NCI-H69 (cell line): ENCODE results near the gene TGFBR1.

ENCODE experiments used
- DNase-seq: peaks from one replicate; lab custom pipeline; 2025; lab: John Stamatoyannopoulos, UW

Gene TGFBR1

DNA sequence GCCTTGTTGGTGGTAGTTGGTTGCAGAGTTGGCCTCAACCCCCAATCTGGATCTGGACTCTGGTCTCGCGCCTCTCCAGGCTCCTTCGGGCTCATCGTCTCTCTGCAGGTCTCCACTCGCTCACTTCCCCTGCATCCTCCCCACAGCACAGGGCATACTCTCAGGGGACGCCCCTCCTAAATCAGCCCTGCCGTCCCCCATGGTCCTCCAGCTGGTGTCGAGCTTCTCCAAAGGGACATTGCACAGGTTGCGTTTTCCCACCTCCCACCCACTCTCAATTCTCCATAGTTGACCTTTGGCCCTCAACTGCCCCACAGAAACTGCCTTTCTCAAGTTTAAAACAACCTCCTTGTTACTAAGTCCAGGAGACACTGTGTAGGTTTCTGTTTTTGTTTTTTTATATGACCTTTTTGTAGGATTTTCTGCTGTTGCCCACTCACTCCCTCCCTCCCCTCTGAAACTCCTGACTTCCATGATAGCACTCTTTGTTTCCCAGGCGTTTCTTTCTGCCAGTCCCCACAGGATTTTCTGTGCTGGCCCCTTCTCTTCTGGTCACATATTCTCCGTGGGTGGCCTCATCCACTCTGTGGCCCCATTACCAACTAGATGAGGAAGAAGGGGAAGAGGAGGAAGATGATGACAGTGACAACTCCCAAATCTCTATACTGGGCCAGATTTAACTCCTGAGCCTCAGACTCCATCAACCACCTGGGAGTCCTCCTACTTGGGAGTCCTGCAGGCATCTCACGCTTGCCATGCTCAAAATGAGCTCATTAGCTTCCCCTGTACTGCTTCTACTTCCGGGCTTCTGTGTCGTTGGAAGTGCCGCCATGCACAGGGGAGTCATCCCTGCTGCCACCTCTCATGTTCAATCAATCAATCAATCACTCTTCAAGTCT is 66.6 kb downstream of the TGFBR1 start:
- peak; percentile 70 for DNase-seq

DNA sequence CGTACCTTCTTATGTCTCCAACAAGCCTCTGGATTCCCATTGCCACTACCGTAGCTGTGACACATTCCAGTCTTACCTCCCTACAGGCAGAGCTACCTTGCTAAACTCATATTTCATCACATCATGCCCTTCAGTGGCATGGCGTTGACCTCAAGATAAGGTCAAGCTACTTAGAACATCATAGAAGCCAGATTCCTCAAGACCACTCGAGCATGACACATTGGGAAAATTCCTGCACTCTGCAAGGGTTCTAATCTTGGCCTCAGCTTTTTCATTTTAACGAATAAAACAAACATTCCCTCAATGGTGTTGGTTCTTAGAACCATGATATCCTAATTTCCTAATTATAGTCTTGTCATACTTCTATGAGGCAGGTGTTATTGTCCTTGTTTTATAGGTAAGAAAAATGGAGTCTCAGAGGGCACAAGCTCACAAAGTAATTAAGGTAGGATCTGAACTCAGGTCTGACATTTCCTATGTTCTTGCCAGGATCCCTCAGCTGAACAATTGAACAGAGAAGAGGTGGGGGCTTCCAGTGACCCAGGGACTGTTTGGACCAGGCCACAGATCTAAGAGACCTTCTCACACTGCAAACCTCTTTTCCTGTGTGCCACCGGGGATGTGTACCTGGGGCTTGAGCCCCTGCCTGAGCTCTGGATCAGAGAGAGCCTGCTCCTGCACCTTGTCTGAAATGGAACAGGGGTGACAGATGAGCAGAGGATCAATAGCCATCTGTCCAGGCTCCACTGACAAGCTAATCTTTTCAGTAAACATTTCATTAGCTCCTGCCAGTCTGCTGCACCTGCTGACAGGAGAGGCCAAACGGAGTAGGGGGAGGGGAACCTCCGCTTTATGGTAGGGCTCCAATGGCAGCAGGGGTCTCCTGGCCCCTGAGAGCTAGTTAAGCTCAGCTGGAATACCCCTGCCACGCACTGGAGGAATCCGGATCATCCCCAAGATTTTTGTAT is 67.5 kb downstream of the TGFBR1 start:
- peak; percentile 96 for DNase-seq

DNA sequence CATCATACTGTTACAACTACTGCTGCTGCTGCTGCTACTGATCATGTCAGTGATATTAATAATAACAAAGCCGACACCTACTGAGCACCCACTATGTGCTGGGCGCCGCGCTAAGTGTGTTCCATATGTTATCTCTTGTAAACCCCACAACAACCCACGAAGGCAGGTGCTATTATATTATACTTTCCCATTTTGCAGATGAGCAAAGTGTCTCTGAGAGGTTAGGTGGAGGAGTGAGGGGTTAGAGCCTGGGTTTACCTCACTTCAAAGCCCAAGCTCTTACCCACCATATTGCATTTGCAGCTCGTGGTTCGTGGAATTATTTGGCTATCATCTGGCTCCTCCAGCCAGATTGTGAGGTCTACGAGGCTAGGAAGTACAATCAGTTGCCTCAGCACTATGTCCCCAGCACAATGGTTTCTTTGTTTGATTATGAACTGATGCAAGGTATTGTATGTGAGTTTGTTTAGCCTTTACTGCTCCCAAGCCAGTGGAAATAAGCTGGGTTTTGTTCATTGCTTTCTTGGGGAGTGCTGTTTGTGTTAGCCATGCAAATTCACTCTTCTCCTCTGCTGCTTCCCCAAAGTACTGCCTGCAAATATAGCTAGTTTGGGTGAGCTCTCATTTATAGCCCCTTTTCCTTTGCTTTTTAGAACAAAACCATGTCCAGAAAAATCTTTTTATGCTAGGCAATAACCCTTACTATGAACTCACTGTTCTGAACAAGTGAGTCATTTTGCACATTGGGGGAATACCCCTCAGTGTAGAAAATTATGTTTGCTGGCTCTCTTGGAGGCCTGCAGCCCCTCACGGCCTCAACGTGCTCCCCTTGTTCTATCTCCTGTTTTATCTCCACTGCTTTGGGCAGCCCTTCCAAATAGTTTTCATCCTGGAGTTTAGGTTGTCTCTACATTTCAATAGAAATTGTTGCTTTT is 68.9 kb downstream of the TGFBR1 start:
- DNase-seq: peak; percentile 82

DNA sequence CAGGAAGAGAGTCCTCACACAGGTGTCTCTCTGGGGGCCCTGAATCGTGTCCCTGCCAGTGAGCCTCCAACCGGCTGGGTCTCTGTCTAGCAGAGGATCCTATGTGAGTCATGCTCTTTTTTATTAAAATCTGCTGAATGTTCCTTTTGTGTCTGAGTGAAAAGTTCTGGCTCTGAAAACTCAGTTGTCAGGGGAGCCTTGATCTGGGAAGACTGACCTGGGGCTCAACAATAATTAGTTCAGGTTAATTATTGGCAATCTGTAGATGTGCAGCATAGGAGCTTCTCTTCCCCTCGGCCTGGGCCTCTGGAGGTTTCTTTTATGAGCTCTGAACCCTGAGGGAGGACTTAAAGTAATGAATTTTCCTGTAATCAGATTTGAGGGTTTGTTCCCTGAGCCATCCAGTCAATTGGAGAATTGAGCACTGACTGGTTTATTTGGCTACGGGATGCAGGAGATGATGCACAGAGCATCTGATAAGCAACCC is 71.7 kb downstream of the TGFBR1 start:
- peak; percentile 60 for DNase-seq

DNA sequence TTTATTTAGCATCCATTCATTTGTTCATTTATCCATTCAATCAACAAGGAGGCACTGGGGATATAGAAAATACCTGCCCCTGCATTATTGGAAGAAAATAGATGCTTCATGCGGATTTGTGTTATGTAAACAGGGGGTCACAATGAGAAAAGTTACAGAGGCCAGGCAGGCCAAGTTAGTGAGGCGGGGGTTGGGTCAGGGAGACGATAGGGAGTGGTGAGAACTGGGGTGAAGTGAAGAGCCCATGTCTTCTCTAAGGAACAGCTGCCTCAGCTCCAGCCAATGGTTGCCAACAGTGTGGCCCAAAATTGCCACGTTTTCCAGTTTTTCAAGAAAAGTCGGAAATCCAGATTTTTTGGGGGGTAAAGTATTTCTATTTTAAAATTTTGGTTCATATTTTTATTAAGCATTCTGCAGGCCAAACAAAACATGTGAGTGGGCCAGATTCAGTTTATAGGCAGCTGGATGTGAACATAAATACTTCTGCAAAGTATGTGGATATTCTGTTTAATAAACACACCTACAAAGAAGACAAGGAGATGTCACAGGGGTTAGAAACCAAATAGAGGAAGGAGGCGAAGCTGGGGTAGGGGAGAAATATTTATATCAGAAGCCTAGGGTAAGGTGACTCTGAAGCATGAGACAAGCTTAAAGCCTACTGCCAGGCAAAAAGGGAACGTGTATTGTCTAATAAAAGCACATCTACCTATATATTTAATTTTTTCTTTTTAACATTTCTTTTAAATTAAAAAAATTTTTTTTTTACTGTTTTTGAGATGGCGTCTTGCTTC is 72.9 kb downstream of the TGFBR1 start:
- no peak for DNase-seq

DNA sequence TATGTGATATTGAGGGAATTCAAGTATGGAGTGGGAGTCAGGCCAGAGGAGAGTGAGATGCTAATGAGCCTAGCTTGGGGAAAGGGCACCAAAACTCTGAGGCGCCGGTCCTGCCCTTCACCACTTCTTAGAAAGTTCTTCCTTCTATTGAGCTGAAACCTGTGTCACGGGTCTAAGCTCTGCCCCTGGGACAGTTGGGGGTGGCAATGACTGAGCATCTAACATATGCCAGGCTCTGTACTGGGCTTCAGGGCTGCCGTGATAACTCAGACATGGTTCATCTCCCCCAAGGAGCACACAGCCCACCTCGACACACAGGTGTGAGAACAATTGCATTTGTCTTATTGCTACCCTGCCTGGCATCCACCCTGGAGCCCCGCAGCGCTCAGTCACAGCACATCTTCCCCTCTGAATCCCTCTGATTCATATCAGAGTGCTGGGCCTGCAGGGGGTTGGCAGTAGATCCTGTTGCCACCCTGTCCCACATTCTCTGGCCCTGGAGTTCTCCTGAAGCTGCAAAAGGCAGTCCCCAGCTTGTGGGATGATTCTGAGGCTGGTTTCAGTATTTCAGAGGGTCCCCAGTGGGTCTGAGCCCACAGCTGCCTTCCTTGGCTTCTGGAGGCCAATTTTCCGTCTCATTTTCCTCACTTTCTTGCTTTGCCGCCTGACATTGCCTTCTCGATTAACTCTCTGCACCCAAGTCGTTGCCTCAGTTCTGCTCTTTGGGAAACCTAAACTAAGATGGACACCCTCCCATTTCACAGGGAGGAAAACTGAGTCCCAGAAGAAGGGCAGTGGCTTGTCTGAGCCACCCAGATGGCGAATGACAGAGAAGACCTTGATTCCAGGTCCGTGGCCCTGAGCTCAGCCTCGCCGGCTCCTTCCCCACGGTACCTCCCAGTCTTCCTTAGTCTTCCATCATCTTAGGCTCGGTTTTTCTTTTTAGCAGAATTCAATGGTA is 74.3 kb downstream of the TGFBR1 start:
- peak; percentile 11 for DNase-seq

DNA sequence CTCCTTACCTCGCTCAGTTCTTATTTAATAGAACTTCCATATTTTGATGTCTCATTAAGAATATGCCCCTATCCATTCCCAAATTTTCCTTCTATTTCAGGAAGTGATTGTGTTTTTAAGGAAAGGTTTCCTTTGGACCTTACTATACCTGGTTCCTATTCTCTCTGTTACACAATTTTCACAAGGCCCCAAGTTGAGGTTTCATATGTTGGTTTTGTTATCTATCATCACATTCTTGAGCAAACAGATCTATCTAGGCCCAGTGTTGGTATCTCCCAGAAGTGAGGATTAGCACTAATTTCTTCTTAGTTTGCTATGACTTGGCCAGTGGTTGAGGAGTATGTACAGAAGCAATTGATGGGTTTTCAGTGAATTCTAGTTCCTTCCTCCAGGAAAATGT is 75.3 kb downstream of the TGFBR1 start:
- DNase-seq: no peak

DNA sequence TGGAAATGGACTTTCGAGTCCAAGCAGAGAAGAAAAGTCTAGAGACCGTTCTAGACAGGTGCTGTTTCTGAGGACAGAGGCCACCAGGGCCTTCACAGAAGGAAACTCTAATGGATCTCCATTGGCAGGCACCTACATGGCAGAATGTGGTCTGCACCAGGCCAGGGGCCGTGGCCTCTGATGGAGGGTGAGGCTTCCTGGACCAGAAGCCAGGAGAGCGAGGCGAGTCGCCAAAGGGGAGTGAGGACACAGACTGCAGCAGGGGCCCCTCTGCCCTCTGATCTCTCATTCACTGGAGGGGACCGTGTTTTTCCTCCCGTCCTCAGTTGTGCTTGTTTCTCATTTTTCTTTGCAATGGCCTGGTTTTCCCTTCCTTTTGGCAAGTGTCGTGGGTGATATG is 75.7 kb downstream of the TGFBR1 start:
- DNase-seq: no peak

DNA sequence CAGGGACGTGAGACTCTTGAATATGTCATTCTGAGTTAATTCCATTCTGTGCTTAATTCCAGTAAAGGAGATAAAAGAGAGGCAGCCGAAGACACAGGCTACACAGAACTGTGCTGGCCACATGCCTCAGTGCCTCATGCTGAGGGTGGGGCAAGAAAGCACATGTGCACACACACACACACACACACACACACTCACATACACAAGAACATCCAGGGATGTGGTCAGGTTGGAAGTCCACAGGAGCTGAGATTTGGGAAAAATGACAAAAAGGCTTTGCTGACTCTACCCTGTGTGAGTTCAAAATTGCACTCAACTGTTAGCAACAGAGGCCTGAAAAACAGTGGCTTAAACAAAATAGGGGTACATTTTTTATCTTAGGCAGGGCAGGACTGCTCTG is 76.3 kb downstream of the TGFBR1 start:
- DNase-seq: no peak

DNA sequence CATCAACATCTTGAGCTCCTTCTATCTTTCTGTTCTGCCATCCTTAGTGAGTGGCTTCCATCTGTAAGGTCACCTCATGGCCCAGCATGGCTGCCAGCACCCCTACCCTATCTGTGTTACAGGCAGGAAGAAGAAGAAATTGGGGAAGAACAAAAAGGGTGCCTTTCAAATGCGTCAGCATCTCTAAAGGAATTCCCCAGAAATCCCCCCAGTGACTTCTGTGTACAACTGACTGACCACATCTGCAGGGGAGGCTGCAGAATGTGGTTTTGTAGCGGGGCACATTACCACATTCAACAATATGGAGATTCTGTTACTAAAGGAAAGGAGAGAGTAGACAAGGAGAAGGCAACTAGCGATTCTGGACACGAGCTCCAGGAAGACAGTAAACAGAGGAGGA is 76.7 kb downstream of the TGFBR1 start:
- no peak for DNase-seq

DNA sequence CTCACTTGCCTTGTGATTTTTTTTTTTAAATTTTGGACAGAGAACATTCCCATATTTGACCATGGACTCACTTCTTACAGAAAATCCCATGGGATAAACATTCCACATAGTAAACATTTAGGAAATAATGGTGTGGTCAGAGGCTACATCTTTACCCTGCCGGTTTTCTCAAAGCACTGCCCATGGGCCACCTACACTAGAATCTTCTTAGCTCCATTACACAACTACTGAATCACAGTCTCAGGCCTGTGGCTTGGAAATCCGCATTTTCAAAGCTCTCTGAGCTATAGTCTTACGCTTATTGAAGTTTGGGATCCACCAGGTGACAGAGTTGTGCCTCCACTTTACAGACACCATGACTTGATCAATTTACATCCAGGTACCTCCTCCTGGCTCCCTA is 77.4 kb downstream of the TGFBR1 start:
- DNase-seq: no peak

DNA sequence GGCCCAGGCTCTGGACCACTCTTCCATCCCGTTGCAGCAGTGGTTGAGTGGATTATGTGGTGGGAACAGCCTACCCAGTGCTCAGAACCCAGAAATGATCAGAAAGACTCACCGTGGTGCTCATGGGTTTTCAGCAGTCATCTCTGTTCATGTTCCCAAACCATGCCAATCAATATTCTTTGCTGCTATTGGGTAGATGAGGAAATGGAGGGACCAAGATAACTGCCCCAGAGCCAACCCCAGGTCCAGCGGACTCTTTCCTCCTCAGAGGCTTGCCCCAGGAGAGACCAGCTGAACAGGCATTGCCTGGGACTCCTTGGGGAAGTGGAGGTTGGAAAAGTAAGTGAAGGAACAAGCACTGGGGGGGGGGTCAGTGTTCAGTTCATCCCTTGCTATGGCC is 78.7 kb downstream of the TGFBR1 start:
- DNase-seq: no peak

DNA sequence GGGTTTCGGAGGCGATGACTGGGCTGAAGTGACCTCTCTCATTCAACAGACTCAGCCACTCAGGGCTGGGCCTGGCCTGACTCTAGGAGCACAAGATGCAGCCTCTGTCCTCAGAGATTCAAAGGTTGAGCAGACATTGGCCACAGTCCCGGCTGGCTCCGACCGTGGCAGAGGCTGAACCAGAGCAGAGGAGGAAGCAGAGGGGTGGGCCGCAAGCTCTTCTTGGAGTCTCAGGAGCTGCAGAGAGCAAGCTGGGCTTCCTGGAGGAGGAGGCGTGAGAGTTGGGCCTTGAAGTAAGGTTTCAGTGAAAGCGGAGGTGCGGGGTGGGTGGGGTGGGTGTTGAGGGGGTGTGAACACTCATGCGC is 79.2 kb downstream of the TGFBR1 start:
- no peak for DNase-seq

DNA sequence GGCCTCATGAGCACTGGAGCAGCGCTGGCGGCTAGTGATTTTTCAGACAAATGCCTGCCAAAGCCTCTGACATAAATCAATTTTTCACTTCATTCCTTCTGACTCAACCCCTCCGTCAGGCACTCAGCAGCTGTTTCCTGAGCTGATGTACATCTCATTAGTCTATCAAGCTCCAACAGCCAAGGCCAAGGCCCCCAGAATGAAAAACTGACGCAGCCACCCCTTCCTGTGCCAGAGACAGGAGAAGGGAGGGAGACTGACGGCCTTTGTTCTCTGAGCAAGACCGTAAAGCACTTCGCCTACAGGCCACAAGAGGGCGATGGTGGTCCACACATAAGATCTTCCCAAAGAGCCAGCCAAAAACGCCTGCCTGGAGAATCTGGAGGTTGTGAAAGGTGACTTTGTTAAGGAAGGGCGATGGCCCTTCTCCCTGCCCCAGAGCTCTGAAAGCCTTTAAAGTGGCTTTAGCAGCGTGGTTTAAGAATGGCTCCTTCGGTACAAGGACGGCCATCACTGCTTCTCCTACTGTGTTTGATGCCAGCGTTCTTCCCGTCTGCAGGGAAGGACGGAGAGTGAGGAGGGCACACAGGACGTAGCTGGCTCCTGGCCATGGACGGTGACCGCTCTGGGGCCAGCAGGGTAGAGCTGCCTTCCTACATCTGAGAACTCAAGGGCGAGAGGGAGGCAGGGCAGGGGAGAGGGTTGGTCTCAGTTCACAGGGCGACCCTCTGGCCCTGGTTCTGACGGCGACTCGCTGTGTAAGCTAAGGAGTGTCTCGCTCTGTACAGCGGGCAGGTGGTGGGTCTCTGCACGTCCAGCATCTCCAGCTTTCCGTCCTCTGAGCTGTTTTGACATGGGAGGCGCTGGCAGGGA is 79.8 kb downstream of the TGFBR1 start:
- peak; percentile 96 for DNase-seq

DNA sequence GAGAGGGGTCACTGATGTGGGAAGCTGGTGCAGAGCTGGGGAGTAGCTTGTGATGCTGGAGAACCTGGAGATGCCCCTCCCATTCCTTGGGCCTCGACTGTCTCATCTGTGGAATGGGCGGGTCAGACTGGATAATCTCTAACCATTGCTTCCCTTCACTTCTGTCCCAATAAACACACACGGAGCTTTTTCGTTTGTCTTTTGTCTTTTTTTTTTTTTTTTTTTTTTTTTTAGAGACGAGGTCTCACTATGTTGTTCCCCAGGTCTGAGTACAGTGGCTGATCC is 80.4 kb downstream of the TGFBR1 start:
- no peak for DNase-seq

DNA sequence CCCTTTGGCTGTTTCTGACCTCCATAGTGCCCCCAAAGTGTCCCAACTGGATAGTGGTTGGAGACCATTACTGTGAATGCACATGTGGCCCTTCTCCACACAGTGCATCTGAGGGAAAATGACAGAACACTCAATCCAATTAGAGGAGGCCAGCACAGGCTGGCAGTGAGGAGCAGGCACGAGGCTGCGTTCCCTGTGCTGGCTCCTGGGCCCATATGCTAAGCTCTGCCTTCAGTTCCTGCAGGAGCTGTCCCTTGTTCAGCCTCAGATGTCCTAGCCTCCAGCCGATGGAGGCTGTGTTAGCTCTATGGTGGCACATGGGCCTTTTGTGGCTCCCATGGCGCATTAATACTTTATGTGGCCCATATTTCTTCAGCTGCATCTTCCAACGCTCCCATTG is 81.0 kb downstream of the TGFBR1 start:
- no peak for DNase-seq

DNA sequence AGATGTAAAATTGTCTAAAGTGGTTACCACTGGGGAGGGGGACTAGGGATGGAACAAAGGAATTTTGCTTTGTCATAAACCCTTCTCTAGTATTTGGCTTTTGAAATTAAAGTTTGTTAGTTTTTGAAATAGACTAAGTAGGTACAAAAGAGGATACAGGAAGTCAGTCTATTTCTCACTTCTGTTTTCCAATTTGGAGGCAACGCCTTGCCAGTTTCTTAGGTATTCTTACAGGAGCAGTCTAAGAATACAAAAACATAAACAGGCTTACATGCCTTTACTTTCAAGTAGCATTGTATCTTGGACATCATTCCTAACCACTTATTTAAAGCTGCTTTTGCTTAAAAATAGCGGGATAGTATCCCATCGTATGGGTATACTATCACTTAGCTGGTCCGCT is 82.4 kb downstream of the TGFBR1 start:
- no peak for DNase-seq

DNA sequence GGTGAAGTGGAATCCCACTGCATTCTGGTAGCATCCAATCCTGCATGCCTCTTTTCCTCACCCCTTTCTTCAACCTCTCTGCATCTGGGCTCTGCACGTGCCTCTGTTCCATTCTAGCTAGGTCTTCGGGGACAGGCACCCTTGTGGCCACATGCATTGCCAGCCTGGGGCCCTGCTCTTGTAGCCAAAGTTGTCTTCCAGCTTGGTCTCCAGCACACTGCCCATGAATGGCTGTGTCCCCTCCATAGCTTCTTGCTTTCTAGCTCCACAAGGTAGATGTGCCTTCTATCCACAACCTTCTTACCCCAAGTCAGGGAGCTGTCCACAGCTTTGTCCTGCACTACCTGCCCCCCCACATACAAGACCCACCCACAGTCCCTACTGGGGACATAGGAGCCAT is 84.3 kb downstream of the TGFBR1 start:
- no peak for DNase-seq
